SIG-M5 (cell line): Measurements from ENCODE around the gene CLDN15.
A peak's percentile ranks its signal among the peaks of the same experiment; 100 is the strongest.

Experiments used
- DNase-seq: peaks from one replicate; lab custom pipeline; 2025; lab: John Stamatoyannopoulos, UW

CLDN15 gene

GRCh38 chr7:101197991-101198390, 39.6 kb downstream of the CLDN15 start:
- no peak for DNase-seq

- DNase-seq: no peak
Observed at GRCh38 chr7:101195884-101196283, 41.7 kb downstream of the CLDN15 start.

- DNase-seq: no peak
Observed at GRCh38 chr7:101189109-101189508, 48.5 kb downstream of the CLDN15 start.

DNA sequence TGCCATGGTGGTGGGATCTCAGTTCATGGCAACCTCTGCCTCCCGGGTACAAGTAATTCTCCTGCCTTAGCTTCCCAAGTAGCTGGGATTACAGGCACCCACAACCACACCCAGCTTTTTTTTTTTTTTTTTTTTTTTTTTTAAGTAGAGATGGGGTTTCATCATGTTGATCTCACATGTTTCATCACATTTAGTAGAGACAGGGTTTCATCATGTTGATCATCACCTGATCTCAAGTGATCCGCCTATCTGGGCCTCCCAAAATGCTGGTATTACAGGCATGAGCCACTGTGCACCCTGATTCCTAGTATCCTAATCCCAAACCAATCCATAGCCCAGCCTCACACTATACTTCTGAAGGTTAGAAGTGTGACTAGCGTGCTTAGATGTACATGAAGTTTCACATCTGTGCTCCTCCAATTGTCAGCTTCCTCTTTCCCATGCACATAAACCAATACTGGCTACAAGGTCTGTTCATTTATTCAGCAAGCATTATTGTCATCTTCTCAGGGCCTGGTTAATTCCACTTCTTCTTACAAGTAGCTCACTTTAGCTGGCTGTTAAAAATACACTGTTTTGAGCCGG, 50.7 kb downstream of the CLDN15 start:
- peak; percentile 76 for DNase-seq

- no peak for DNase-seq
Observed at GRCh38 chr7:101186194-101186593, 51.4 kb downstream of the CLDN15 start.

GRCh38 chr7:101185258-101185839, 52.3 kb downstream of the CLDN15 start:
- DNase-seq: no peak
